Esophagus squamous epithelium (tissue), 4 donors: ENCODE measurements around the gene MINAR2.

ENCODE experiments used
- POLR2A ChIP-seq, 4 donors: fragments of 450-650 bp; IDR thresholded peaks; one replicate each; pipeline ENCODE4 v1.6.1; 2017; ENCODE audit warnings: antibody characterized with exemption in 4 of 4, mild to moderate bottlenecking in 4 of 4, moderate library complexity in 3 of 4
- TF ChIP-seq, protein P1 (sequence below), 6 experiments: fragments of 450-650 bp in 4 of 6; fragments of 200-600 bp in 2 of 6; sonication (generic) in 2 of 6; IDR thresholded peaks; one replicate each; pipeline ENCODE4 v1.5.1; 2016 to 2019; ENCODE audit warnings: antibody characterized with exemption in 6 of 6, mild to moderate bottlenecking in 4 of 6, moderate library complexity in 4 of 6

DNA sequence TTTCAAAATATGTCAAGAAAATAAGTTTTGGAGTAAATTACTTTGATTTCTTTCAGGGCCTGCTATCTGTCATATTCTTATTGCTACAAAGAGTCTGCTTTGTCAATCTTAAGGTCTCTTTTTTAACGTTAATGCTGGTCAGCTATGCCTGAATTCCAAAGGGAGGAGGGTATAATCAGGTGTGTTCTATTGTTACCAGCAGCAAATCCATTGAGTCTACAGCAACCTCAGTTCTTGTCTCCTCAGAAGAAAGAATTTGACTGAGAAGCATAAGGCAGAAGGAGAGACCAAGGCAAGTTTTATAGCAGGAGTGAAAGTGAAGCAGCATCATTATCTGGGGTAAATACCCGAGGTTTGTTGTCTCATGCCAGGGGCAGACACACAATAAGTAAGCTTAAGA lies 23.7 kb upstream of the MINAR2 start:
- TF ChIP-seq, protein P1, sequence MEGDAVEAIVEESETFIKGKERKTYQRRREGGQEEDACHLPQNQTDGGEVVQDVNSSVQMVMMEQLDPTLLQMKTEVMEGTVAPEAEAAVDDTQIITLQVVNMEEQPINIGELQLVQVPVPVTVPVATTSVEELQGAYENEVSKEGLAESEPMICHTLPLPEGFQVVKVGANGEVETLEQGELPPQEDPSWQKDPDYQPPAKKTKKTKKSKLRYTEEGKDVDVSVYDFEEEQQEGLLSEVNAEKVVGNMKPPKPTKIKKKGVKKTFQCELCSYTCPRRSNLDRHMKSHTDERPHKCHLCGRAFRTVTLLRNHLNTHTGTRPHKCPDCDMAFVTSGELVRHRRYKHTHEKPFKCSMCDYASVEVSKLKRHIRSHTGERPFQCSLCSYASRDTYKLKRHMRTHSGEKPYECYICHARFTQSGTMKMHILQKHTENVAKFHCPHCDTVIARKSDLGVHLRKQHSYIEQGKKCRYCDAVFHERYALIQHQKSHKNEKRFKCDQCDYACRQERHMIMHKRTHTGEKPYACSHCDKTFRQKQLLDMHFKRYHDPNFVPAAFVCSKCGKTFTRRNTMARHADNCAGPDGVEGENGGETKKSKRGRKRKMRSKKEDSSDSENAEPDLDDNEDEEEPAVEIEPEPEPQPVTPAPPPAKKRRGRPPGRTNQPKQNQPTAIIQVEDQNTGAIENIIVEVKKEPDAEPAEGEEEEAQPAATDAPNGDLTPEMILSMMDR (IDR thresholded peaks at IDR 0.05): no peak
- no peak for TF ChIP-seq POLR2A (IDR thresholded peaks at IDR 0.05)
